GM12891 (cell line): ENCODE results near the gene AHI1.
"Not testable (repeated sequence)": the region's sequence is repeated elsewhere in the genome, so short reads cannot be mapped to it uniquely, and the experiment has no call there.

Experiments
- DNase-seq: peaks from one replicate; pipeline ENCODE4 v3.0.0; 2011; ENCODE audit warnings: low spot score; ENCODE audit not compliant: insufficient read length
- FAIRE-seq: peaks from 2 replicates; lab custom pipeline; 2011; peaks lifted over from hg19 to GRCh38; lab: Jason Lieb, UNC
- PAX5 ChIP-seq: IDR thresholded peaks from 2 replicates; pipeline ENCODE4 v1.6.1; 2011; ENCODE audit warnings: low read length, moderate library complexity, mild to moderate bottlenecking; ENCODE audit not compliant: insufficient read depth, severe bottlenecking
- POLR2A ChIP-seq: IDR thresholded peaks from 2 replicates; pipeline ENCODE4 v1.6.1; 2011; ENCODE audit warnings: low read depth, low read length, control low read depth
- POLR2AphosphoS5 ChIP-seq: IDR thresholded peaks from 2 replicates; pipeline ENCODE4 v1.6.1; 2011; ENCODE audit warnings: low read depth, low read length, control low read depth
- POU2F2 ChIP-seq: IDR thresholded peaks from 2 replicates; pipeline ENCODE4 v1.6.1; 2011; ENCODE audit warnings: low read depth, mild to moderate bottlenecking, control low read depth, low read length, moderate library complexity
- SPI1 ChIP-seq: IDR thresholded peaks from 2 replicates; pipeline ENCODE4 v1.6.1; 2011; ENCODE audit warnings: low read depth, low read length, control low read depth
- TAF1 ChIP-seq: IDR thresholded peaks from 2 replicates; pipeline ENCODE4 v1.6.1; 2011; ENCODE audit warnings: low read depth, low read length, control low read depth

Gene AHI1

GRCh38 chr6:135258970-135259369 is 238.6 kb downstream of the AHI1 start:
- TF ChIP-seq POU2F2 (no peak), POLR2AphosphoS5 (no peak)
- FAIRE-seq: no peak

GRCh38 chr6:135257631-135258405 is 239.7 kb downstream of the AHI1 start:
- TF ChIP-seq SPI1 (no peak), POLR2A (no peak), POLR2AphosphoS5 (no peak), TAF1 (no peak), PAX5 (no peak), POU2F2 (no peak)
- DNase-seq: no peak
- no peak for FAIRE-seq

More at GRCh38 chr6:135258970-135259369, 238.6 kb downstream of the AHI1 start:
- DNase-seq: no peak

GRCh38 chr6:135256866-135257265 is 240.7 kb downstream of the AHI1 start:
- no peak for TF ChIP-seq POLR2A
- TF ChIP-seq POU2F2: no peak
- TF ChIP-seq SPI1: no peak
- no peak for TF ChIP-seq TAF1
- no peak for TF ChIP-seq POLR2AphosphoS5
- no peak for TF ChIP-seq PAX5
- no peak for DNase-seq
- FAIRE-seq: no peak

- DNase-seq: no peak
- TF ChIP-seq POLR2AphosphoS5 (no peak), POLR2A (no peak), PAX5 (no peak), TAF1 (no peak), POU2F2 (no peak), SPI1 (no peak)
- no peak for FAIRE-seq
These were observed 243.1 kb downstream of the AHI1 start for GRCh38 chr6:135254471-135254870.

GRCh38 chr6:135251498-135252441 is 245.8 kb downstream of the AHI1 start:
- no peak for FAIRE-seq
- no peak for DNase-seq
- TF ChIP-seq POLR2AphosphoS5 (no peak), POLR2A (no peak), POU2F2 (no peak), PAX5 (no peak), TAF1 (no peak), SPI1 (no peak)

- no peak for FAIRE-seq
- no peak for DNase-seq
- no peak for TF ChIP-seq SPI1
- TF ChIP-seq POLR2A: no peak
- TF ChIP-seq POU2F2: no peak
These were observed 246.6 kb downstream of the AHI1 start for GRCh38 chr6:135250751-135251497.

GRCh38 chr6:135250234-135250633 is 247.3 kb downstream of the AHI1 start:
- DNase-seq (no peak), FAIRE-seq (no peak)
- TF ChIP-seq TAF1 (no peak), POU2F2 (no peak), POLR2A (no peak), PAX5 (no peak), SPI1 (no peak), POLR2AphosphoS5 (no peak)

GRCh38 chr6:135246412-135247012 is 251.0 kb downstream of the AHI1 start:
- DNase-seq, FAIRE-seq: not testable (repeated sequence)

GRCh38 chr6:135244805-135245204 is 252.7 kb downstream of the AHI1 start:
- no peak for DNase-seq
- no peak for TF ChIP-seq SPI1
- TF ChIP-seq POLR2AphosphoS5: no peak
- TF ChIP-seq TAF1: no peak
- no peak for TF ChIP-seq POLR2A
- no peak for TF ChIP-seq PAX5
- no peak for TF ChIP-seq POU2F2
- FAIRE-seq: no peak
